ENCODE measurements around the gene IL17RD.

DNA sequence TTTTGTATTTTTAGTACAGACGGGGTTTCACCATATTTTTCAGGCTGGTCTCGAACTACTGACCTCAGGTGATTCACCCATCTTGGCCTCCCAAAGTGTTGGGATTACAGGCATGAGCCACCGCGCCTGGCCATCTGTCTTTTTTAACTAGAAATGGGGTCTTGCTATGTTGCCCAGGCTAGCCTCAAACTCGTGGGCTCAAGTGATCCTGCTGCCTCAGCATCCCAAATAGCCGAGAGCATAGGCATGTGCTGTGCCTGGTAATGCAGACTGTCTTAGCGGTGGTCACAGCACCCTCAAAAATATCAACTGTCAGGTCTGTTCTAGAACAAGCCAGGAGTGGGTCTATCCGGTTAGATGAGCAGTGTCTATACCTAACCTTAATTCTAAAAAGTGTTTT lies 56.5 kb downstream of the IL17RD start:
- TF ChIP-seq, protein P1, sequence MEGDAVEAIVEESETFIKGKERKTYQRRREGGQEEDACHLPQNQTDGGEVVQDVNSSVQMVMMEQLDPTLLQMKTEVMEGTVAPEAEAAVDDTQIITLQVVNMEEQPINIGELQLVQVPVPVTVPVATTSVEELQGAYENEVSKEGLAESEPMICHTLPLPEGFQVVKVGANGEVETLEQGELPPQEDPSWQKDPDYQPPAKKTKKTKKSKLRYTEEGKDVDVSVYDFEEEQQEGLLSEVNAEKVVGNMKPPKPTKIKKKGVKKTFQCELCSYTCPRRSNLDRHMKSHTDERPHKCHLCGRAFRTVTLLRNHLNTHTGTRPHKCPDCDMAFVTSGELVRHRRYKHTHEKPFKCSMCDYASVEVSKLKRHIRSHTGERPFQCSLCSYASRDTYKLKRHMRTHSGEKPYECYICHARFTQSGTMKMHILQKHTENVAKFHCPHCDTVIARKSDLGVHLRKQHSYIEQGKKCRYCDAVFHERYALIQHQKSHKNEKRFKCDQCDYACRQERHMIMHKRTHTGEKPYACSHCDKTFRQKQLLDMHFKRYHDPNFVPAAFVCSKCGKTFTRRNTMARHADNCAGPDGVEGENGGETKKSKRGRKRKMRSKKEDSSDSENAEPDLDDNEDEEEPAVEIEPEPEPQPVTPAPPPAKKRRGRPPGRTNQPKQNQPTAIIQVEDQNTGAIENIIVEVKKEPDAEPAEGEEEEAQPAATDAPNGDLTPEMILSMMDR (IDR thresholded peaks at IDR 0.05), result no peak
- TF ChIP-seq POLR2A (IDR thresholded peaks at IDR 0.05), result no peak
